Neural progenitor cell (in vitro differentiated cells): ENCODE results near the gene KRTAP12-4. TPM values are rescaled to one million over a fixed set of nuclear protein-coding genes. Genes with fewer than 3 reads are reported as not detected.
"Not testable (repeated sequence)": the region's sequence is repeated elsewhere in the genome, so short reads cannot be mapped to it uniquely, and the experiment has no call there.

Experiments
- DNase-seq: peaks from one replicate; pipeline ENCODE4 v3.0.0-alpha.2; 2016; ENCODE audit warnings: low spot score
- H2AFZ ChIP-seq: fragments of 200-600 bp; sonication (generic); replicated peaks from 2 replicates; pipeline ENCODE4 v1.6.1; 2016; ENCODE audit warnings: antibody characterized with exemption
- H3F3A ChIP-seq: fragments of 200-600 bp; sonication (generic); 2 replicates; pipeline ENCODE4 v1.6.1; 2016; ENCODE audit warnings: antibody characterized with exemption, low read depth
- H3K27ac ChIP-seq: fragments of 200-600 bp; sonication (generic); 2 replicates; pipeline ENCODE4 v1.5.1; 2016; ENCODE audit warnings: mild to moderate bottlenecking
- H3K27me3 ChIP-seq: fragments of 200-600 bp; sonication (generic); 2 replicates; pipeline ENCODE4 v1.6.1; 2016; ENCODE audit warnings: mild to moderate bottlenecking, moderate library complexity
- H3K36me3 ChIP-seq: fragments of 200-600 bp; sonication (generic); 2 replicates; pipeline ENCODE4 v1.5.1; 2016
- H3K4me1 ChIP-seq: fragments of 200-600 bp; sonication (generic); 2 replicates; pipeline ENCODE4 v1.6.1; 2016; ENCODE audit warnings: mixed run types
- H3K4me2 ChIP-seq: fragments of 200-600 bp; sonication (generic); 2 replicates; pipeline ENCODE4 v1.6.1; 2016
- H3K4me3 ChIP-seq: fragments of 200-600 bp; sonication (generic); 2 replicates; pipeline ENCODE4 v1.5.1; 2016
- H3K79me2 ChIP-seq: fragments of 200-600 bp; sonication (generic); 2 replicates; pipeline ENCODE4 v1.6.1; 2016; ENCODE audit warnings: low read depth
- H3K9ac ChIP-seq: fragments of 200-600 bp; sonication (generic); 2 replicates; pipeline ENCODE4 v1.6.1; 2016
- H3K9me3 ChIP-seq: fragments of 200-600 bp; sonication (generic); 2 replicates; pipeline ENCODE4 v1.5.1; 2016; ENCODE audit warnings: low read depth
- H4K20me1 ChIP-seq: fragments of 200-600 bp; sonication (generic); 2 replicates; pipeline ENCODE4 v1.6.1; 2016; ENCODE audit warnings: low read depth
- H3K27ac Mint-ChIP-seq: 3 replicates; pipeline ENCODE4 v1.8.0; 2021; ENCODE audit warnings: mixed read lengths
- H3K27me3 Mint-ChIP-seq: 2 replicates; pipeline ENCODE4 v1.8.0; 2022; ENCODE audit warnings: low read depth, mild to moderate bottlenecking, inconsistent platforms, moderate library complexity, mixed read lengths; ENCODE audit not compliant: insufficient read depth
- H3K36me3 Mint-ChIP-seq: 3 replicates; pipeline ENCODE4 v1.8.0; 2021; ENCODE audit warnings: mixed read lengths
- H3K4me1 Mint-ChIP-seq: 3 replicates; pipeline ENCODE4 v1.8.0; 2021; ENCODE audit warnings: mixed read lengths
- H3K4me3 Mint-ChIP-seq: 3 replicates; pipeline ENCODE4 v1.8.0; 2021; ENCODE audit warnings: mild to moderate bottlenecking, moderate library complexity, mixed read lengths
- H3K9me3 Mint-ChIP-seq: 3 replicates; pipeline ENCODE4 v1.8.0; 2020; ENCODE audit warnings: mixed read lengths
- CTCF ChIP-seq: fragments of 200-600 bp; sonication (generic); IDR thresholded peaks from 2 replicates; pipeline ENCODE4 v1.5.1; 2017; ENCODE audit warnings: antibody characterized with exemption, mild to moderate bottlenecking
- EZH2 ChIP-seq: fragments of 200-600 bp; sonication (generic); IDR thresholded peaks from 2 replicates; pipeline ENCODE4 v1.6.1; 2017; ENCODE audit warnings: antibody characterized with exemption, mild to moderate bottlenecking, moderate library complexity
- EZH2phosphoT487 ChIP-seq: fragments of 200-600 bp; sonication (generic); IDR thresholded peaks from 2 replicates; pipeline ENCODE4 v1.6.1; 2017; ENCODE audit warnings: antibody characterized with exemption
- total RNA-seq: library from RNA; depleted of rRNA; stranded (reverse); fragments of >200 nt; gene quantifications from 2 replicates; pipeline ENCODE4 v1.2.3, GENCODE V29; 2015; ENCODE audit warnings: low replicate concordance

Gene KRTAP12-4
- total RNA-seq, 1 donor from 2014 or later: not detected

- H3K27ac Mint-ChIP-seq: no peak overlapping the region
These were observed 15.2 kb downstream of the KRTAP12-4 start for GRCh38 chr21:44639331-44639655.

GRCh38 chr21:44638506-44639330 is 15.7 kb downstream of the KRTAP12-4 start:
- H3K27ac Mint-ChIP-seq, H3K27ac ChIP-seq, H3K27me3 ChIP-seq, H3K9ac ChIP-seq, H3K4me3 Mint-ChIP-seq, H3K4me2 ChIP-seq, H3F3A ChIP-seq, H3K9me3 ChIP-seq, H2AFZ ChIP-seq, H4K20me1 ChIP-seq, H3K79me2 ChIP-seq, H3K36me3 ChIP-seq, DNase-seq, H3K4me3 ChIP-seq, H3K36me3 Mint-ChIP-seq, H3K4me1 ChIP-seq: not testable (repeated sequence)
- Mint-ChIP-seq H3K9me3 (peaks cover 13% of the 10 kb centered on the region), H3K4me1 (peaks cover 13% of the 10 kb centered on the region), H3K27me3 (peaks cover 14% of the 10 kb centered on the region)

More at GRCh38 chr21:44639331-44639655, 15.2 kb downstream of the KRTAP12-4 start:
- TF ChIP-seq EZH2 (no peak), EZH2phosphoT487 (no peak), CTCF (no peak)
- Histone ChIP-seq H4K20me1 (no peaks in the 10 kb centered on the region), H3K4me2 (no peak overlapping the region), H3K9me3 (peaks cover under 1% of the 10 kb centered on the region), H2AFZ (no peak overlapping the region), H3K4me3 (no peak overlapping the region), H3K27me3 (no peaks in the 10 kb centered on the region), H3K27ac (no peak overlapping the region), H3K9ac (no peak overlapping the region), H3K4me1 (peaks cover 11% of the 10 kb centered on the region), H3F3A (peaks cover 8% of the 10 kb centered on the region), H3K36me3 (no peaks in the 10 kb centered on the region), H3K79me2 (no peaks in the 10 kb centered on the region)
- H3K27me3 Mint-ChIP-seq: peaks cover 14% of the 10 kb centered on the region
- no peak for DNase-seq
- H3K4me1 Mint-ChIP-seq: peaks cover 16% of the 10 kb centered on the region
- no peak overlapping the region for H3K4me3 Mint-ChIP-seq
- peaks cover 19% of the 10 kb centered on the region for H3K9me3 Mint-ChIP-seq
- no peaks in the 10 kb centered on the region for H3K36me3 Mint-ChIP-seq

GRCh38 chr21:44637851-44638348 is 16.6 kb downstream of the KRTAP12-4 start:
- H3K9me3 ChIP-seq, H3K27me3 ChIP-seq, H3F3A ChIP-seq, DNase-seq, H3K4me2 ChIP-seq, H3K36me3 ChIP-seq, H3K4me3 ChIP-seq, H4K20me1 ChIP-seq, H3K9ac ChIP-seq, H3K4me1 ChIP-seq, H3K4me3 Mint-ChIP-seq, H3K36me3 Mint-ChIP-seq, H2AFZ ChIP-seq, H3K79me2 ChIP-seq, H3K27ac ChIP-seq: not testable (repeated sequence)
- Mint-ChIP-seq H3K4me1 (peaks cover 11% of the 10 kb centered on the region), H3K27me3 (peaks cover 14% of the 10 kb centered on the region), H3K27ac (peak overlapping the region; percentile 25), H3K9me3 (peaks cover 13% of the 10 kb centered on the region)

DNA sequence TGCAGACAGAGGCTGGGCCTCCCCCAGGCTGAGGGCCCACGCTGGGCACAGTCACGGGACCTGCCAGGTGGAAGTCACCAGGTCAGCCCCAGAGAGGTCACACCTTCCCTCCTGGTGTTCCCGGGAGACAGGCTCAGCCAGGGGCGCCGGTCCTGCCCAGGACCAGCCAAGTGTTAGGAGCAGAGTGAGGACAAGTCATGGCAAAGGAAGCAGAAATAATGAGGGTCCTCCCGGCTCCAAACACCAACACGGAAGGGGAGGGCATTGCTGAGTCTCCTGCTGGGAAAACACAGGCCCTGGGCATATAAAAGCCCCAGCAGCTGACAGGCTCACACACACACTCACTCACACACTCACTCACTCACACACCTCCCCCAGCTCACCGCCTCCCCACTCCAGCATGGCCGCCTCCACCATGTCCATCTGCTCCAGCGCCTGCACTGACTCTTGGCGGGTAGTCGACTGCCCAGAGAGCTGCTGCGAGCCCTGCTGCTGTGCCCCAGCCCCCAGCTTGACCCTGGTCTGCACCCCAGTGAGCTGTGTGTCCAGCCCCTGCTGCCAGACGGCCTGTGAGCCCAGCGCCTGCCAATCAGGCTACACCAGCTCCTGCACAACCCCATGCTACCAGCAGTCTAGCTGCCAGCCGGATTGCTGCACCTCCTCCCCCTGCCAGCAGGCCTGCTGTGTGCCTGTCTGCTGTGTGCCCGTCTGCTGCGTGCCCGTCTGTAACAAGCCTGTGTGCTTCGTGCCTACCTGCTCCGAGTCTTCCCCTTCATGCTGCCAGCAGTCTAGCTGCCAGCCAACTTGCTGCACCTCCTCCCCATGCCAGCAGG is 17.2 kb downstream of the KRTAP12-4 start, which contains the start of gene KRTAP10-10:
Gene KRTAP10-10, plus strand, starts transcription at position 339 of the 833 bp plus-strand sequence. Its CDS starts 62 bp downstream, at position 401.
- Histone ChIP-seq H3K4me2 (no peak within 1 kb of the TSS), H2AFZ (no peak within 1 kb of the TSS), H4K20me1 (no peaks in the 10 kb centered on the region), H3K36me3 (no peaks in the 10 kb centered on the region), H3K9me3 (peaks cover 5% of the 10 kb centered on the region), H3K27me3 (no peaks in the 10 kb centered on the region), H3F3A (no peaks in the 10 kb centered on the region), H3K9ac (no peak within 1 kb of the TSS), H3K4me3 (no peak within 1 kb of the TSS), H3K27ac (no peak within 1 kb of the TSS), H3K79me2 (no peaks in the 10 kb centered on the region), H3K4me1 (peaks cover 7% of the 10 kb centered on the region)
- H3K27me3 Mint-ChIP-seq: peaks cover 14% of the 10 kb centered on the region
- peaks cover 11% of the 10 kb centered on the region for H3K4me1 Mint-ChIP-seq
- DNase-seq: no peak
- H3K9me3 Mint-ChIP-seq: peaks cover 14% of the 10 kb centered on the region
- no peak for TF ChIP-seq CTCF
- no peak for TF ChIP-seq EZH2
- TF ChIP-seq EZH2phosphoT487: no peak
- peak within 1 kb of the TSS; percentile 51 for H3K27ac Mint-ChIP-seq
- H3K36me3 Mint-ChIP-seq: no peaks in the 10 kb centered on the region
- no peak within 1 kb of the TSS for H3K4me3 Mint-ChIP-seq
